OCI-LY7 (cell line): Measurements from ENCODE around the gene LFNG. TPM values are rescaled to one million over a fixed set of nuclear protein-coding genes. Genes with fewer than 3 reads are reported as not detected.

Experiments used
- BruUV-seq: library from RNA; stranded (reverse); fragments of 400-500 nt; replicated peaks from 2 replicates; lab custom pipeline; 2021; lab: Mats Ljungman, UMichigan
- CTCF ChIA-PET: fragments of 300-600 bp; sonication (Branson Sonifier 250); formaldehyde crosslinking; loops from one replicate; lab custom pipeline; 2022; ENCODE audit warnings: antibody characterized with exemption; ENCODE audit not compliant: unreplicated experiment; lab: Charles Lee
- POLR2A ChIA-PET: fragments of 300-600 bp; sonication (Branson Sonifier 250); formaldehyde crosslinking; loops from one replicate; lab custom pipeline; 2022; ENCODE audit warnings: antibody characterized with exemption; lab: Charles Lee
- DNase-seq: peaks from one replicate; pipeline ENCODE4 v3.0.0-alpha.2; 2015; ENCODE audit warnings: low spot score
- H2AFZ ChIP-seq: fragments of 200-600 bp; sonication (generic), shearing (Covaris generic); 2 replicates; pipeline ENCODE4 v1.6.1; 2014; ENCODE audit warnings: mild to moderate bottlenecking, antibody characterized with exemption, low read length, moderate library complexity
- H3K27ac ChIP-seq: fragments of 200-600 bp; sonication (generic); 2 replicates; pipeline ENCODE4 v1.5.1; 2014; ENCODE audit warnings: mixed run types, low read depth, mild to moderate bottlenecking, moderate library complexity, low read length, inconsistent platforms; ENCODE audit not compliant: poor library complexity, severe bottlenecking
- H3K36me3 ChIP-seq: fragments of 200-600 bp; sonication (generic); 2 replicates; pipeline ENCODE4 v1.6.1; 2014; ENCODE audit warnings: mild to moderate bottlenecking, antibody characterized with exemption, low read length, moderate library complexity, mixed read lengths; ENCODE audit not compliant: insufficient read depth
- H3K4me1 ChIP-seq: fragments of 200-600 bp; sonication (generic); 2 replicates; pipeline ENCODE4 v1.5.1; 2014; ENCODE audit warnings: mild to moderate bottlenecking, low read length; ENCODE audit not compliant: insufficient read depth, poor library complexity, severe bottlenecking
- H3K4me2 ChIP-seq: fragments of 200-600 bp; sonication (generic); 2 replicates; pipeline ENCODE4 v1.6.1; 2014; ENCODE audit warnings: mild to moderate bottlenecking, low read length
- H3K4me3 ChIP-seq: fragments of 200-600 bp; sonication (generic); 2 replicates; pipeline ENCODE4 v1.5.1; 2014; ENCODE audit warnings: mild to moderate bottlenecking, low read depth, low read length; ENCODE audit not compliant: poor library complexity, severe bottlenecking
- H3K79me2 ChIP-seq: fragments of 200-600 bp; sonication (generic); 2 replicates; pipeline ENCODE4 v1.6.1; 2016; ENCODE audit warnings: low read depth, mild to moderate bottlenecking, low read length, moderate library complexity, mixed read lengths; ENCODE audit not compliant: insufficient read depth
- H3K9me2 ChIP-seq: fragments of 200-600 bp; sonication (generic); 2 replicates; pipeline ENCODE4 v1.6.1; 2016; ENCODE audit warnings: mild to moderate bottlenecking, low read length, mixed read lengths; ENCODE audit not compliant: insufficient read depth
- H3K9me3 ChIP-seq: fragments of 200-600 bp; sonication (generic); 2 replicates; pipeline ENCODE4 v1.6.1; 2014; ENCODE audit warnings: mild to moderate bottlenecking, mixed run types, low read length, mixed read lengths
- H4K20me1 ChIP-seq: fragments of 200-600 bp; sonication (generic); 2 replicates; pipeline ENCODE4 v1.6.1; 2014; ENCODE audit warnings: mild to moderate bottlenecking, antibody characterized with exemption, low read length, moderate library complexity, mixed read lengths; ENCODE audit not compliant: insufficient read depth
- EZH2phosphoT487 ChIP-seq: fragments of 200-600 bp; sonication (generic); IDR thresholded peaks from 2 replicates; pipeline ENCODE4 v1.6.1; 2018; ENCODE audit warnings: low read depth, borderline replicate concordance, mild to moderate bottlenecking, mixed run types, antibody characterized with exemption, low read length, moderate library complexity, mixed read lengths
- intact Hi-C: fragments of 100-400 bp; cut with micrococcal nuclease; formaldehyde crosslinking; loops from one replicate; pipeline ENCODE4 v1.10.0; 2022; ENCODE audit not compliant: unreplicated experiment
- total RNA-seq, 2 experiments: library from RNA; depleted of rRNA in 1 of 2; stranded (reverse); fragments of >200 nt in 1 of 2; shearing (Covaris generic) in 1 of 2; gene quantifications; 2 replicates each; pipeline ENCODE4 v1.2.3, GENCODE V29; 2014 to 2022
- TF ChIP-seq, protein P1 (sequence below): fragments of 200-600 bp; sonication (generic); conservative IDR thresholded peaks from 2 replicates; pipeline ENCODE4 v1.5.1; 2014; ENCODE audit warnings: mild to moderate bottlenecking, antibody characterized with exemption, low read length, moderate library complexity, mixed read lengths

LFNG gene
- total RNA-seq, 2 experiments from 2014 or later: 1.2 to 2.1 TPM

DNA sequence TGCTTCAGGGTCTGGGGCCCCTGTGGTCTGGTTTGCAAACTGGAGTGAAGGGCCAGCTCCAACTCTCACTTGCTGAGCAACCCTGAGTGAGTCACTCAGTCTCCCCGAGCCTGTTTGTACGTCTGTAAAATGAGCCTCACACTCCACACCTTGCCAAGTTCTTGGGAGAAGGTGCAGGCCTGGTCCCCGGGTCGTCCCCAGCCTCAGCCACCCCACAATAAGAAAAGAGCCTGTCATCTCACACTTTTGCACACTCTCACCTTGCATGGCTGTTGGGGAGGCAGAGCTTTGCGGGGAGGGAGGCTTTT is 48.6 kb upstream of the LFNG start:
- Histone ChIP-seq H4K20me1 (no peaks in the 10 kb centered on the region), H3K36me3 (no peaks in the 10 kb centered on the region), H3K4me2 (no peak overlapping the region), H3K4me3 (no peak overlapping the region), H3K9me2 (no peaks in the 10 kb centered on the region), H3K4me1 (no peaks in the 10 kb centered on the region), H3K27ac (no peak overlapping the region), H2AFZ (no peak overlapping the region), H3K79me2 (no peaks in the 10 kb centered on the region), H3K9me3 (no peaks in the 10 kb centered on the region)
- ChIA-PET CTCF (no interaction called here), POLR2A (no interaction called here)
- TF ChIP-seq EZH2phosphoT487: no peak
- TF ChIP-seq, protein P1, sequence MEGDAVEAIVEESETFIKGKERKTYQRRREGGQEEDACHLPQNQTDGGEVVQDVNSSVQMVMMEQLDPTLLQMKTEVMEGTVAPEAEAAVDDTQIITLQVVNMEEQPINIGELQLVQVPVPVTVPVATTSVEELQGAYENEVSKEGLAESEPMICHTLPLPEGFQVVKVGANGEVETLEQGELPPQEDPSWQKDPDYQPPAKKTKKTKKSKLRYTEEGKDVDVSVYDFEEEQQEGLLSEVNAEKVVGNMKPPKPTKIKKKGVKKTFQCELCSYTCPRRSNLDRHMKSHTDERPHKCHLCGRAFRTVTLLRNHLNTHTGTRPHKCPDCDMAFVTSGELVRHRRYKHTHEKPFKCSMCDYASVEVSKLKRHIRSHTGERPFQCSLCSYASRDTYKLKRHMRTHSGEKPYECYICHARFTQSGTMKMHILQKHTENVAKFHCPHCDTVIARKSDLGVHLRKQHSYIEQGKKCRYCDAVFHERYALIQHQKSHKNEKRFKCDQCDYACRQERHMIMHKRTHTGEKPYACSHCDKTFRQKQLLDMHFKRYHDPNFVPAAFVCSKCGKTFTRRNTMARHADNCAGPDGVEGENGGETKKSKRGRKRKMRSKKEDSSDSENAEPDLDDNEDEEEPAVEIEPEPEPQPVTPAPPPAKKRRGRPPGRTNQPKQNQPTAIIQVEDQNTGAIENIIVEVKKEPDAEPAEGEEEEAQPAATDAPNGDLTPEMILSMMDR: no peak
- no peak for DNase-seq
- intact Hi-C loops: no loop called here
- BruUV-seq: no TSS peak

DNA sequence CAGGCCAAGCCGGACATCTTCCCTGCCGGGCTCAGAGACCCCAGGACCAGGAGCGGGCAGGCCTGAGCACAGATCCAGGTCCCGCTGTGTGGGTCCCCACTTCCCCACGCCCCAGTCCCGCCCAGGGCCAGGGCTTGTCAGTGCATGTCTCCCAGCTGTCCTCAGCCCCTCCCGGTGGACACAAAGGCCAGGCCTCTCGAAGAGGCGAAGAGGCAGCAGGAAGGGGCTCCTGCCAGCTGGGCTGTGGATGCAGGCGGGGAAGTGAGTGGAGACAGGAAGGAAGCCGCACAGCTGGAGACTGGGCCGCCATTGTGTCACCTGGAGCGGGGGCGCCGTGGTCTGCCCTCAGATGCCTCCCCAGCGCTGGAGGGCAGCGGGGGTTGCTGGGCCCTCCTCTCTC is 48.2 kb upstream of the LFNG start:
- no peak for DNase-seq
- Histone ChIP-seq H3K4me3 (no peak overlapping the region), H3K79me2 (no peaks in the 10 kb centered on the region), H3K9me3 (no peaks in the 10 kb centered on the region), H3K9me2 (no peaks in the 10 kb centered on the region), H3K4me1 (no peaks in the 10 kb centered on the region), H3K36me3 (no peaks in the 10 kb centered on the region), H3K4me2 (no peak overlapping the region), H2AFZ (no peak overlapping the region), H4K20me1 (no peaks in the 10 kb centered on the region), H3K27ac (no peak overlapping the region)
- POLR2A ChIA-PET: no interaction called here
- TF ChIP-seq, protein P1: no peak
- no peak for TF ChIP-seq EZH2phosphoT487
- intact Hi-C loops: no loop called here
- no TSS peak for BruUV-seq
- CTCF ChIA-PET: no interaction called here

DNA sequence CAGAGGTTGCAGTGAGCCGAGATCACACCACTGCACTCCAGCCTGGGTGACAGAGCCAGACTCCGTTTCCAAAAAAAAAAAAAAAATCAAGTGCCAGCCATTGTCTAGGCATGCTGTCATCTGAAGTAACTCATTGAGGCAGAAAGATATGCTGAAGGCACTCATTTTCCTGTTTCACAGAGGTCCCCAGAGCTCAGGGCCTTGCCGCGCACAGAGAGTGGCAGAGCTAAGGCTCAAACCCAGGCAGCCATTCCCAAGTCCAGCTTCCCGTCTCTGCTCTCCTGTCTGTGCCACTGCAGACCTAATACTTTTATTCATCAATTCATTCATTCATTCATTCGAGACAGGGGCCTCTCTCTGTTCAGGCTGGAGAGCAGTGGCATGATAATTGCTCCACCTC is 46.8 kb upstream of the LFNG start:
- H3K4me3 ChIP-seq: no peak overlapping the region
- POLR2A ChIA-PET: no interaction called here
- H3K4me1 ChIP-seq: no peaks in the 10 kb centered on the region
- DNase-seq: no peak
- no peak overlapping the region for H3K27ac ChIP-seq
- no TSS peak for BruUV-seq
- no peak overlapping the region for H2AFZ ChIP-seq
- H3K36me3 ChIP-seq: no peaks in the 10 kb centered on the region
- H3K9me3 ChIP-seq: no peaks in the 10 kb centered on the region
- no peak overlapping the region for H3K4me2 ChIP-seq
- intact Hi-C loops: no loop called here
- TF ChIP-seq EZH2phosphoT487: no peak
- TF ChIP-seq, protein P1: no peak
- H3K79me2 ChIP-seq: no peaks in the 10 kb centered on the region
- H3K9me2 ChIP-seq: no peaks in the 10 kb centered on the region
- CTCF ChIA-PET: no interaction called here
- no peaks in the 10 kb centered on the region; the same call in 1 of the 2 replicates for H4K20me1 ChIP-seq
